ENCODE data around the gene CLCA1. TPM values are rescaled to one million over a fixed set of nuclear protein-coding genes. Genes with fewer than 3 reads are reported as not detected.

CLCA1 gene
- total RNA-seq, 1 donor from 2014 or later, result not detected

DNA sequence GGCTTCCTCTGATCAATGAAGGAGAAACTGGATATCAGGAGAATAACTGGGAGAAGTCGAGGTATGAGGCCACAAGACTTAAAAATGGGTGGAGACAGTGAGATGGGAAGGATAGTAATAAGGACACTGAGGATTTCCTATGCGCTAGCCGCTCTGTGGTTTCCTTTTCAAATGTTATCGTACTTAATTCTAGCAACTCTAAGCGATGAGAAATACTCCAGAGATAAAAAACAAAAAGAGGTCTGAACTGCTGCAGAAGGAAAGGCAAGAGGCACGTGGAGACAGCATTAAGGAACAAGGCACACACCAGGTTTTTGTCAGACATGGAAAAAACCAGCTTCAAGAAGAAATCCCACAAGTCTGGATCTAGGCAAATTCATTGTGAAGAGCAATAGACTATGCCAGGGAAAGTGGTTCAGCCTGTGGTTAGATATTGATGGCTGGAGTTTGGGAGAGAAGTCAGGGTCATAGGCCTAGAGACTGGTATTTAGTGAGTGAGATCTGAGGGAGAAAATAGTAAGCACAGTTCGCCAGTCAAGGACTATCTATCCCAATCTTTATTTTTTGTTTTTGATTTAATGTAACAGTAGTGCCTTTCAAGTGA lies 39.5 kb upstream of the CLCA1 start:
- H3K27ac ChIP-seq, result peak overlapping the region; percentile 48
- no peak for DNase-seq (ENCODE audit: extremely low spot score in 2 of 2)
- TF ChIP-seq POLR2AphosphoS5 (IDR thresholded peaks at IDR 0.05; ENCODE audit: insufficient read depth in 1 of 2, low read depth in 1 of 2) (no peak), POLR2A (IDR thresholded peaks at IDR 0.05) (no peak)
- TF ChIP-seq, protein P1, sequence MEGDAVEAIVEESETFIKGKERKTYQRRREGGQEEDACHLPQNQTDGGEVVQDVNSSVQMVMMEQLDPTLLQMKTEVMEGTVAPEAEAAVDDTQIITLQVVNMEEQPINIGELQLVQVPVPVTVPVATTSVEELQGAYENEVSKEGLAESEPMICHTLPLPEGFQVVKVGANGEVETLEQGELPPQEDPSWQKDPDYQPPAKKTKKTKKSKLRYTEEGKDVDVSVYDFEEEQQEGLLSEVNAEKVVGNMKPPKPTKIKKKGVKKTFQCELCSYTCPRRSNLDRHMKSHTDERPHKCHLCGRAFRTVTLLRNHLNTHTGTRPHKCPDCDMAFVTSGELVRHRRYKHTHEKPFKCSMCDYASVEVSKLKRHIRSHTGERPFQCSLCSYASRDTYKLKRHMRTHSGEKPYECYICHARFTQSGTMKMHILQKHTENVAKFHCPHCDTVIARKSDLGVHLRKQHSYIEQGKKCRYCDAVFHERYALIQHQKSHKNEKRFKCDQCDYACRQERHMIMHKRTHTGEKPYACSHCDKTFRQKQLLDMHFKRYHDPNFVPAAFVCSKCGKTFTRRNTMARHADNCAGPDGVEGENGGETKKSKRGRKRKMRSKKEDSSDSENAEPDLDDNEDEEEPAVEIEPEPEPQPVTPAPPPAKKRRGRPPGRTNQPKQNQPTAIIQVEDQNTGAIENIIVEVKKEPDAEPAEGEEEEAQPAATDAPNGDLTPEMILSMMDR (IDR thresholded peaks at IDR 0.05), result no peak
- H3K27me3 ChIP-seq, result no peaks in the 10 kb centered on the region
- H3K4me1 ChIP-seq, result peaks cover 15% of the 10 kb centered on the region
- no peaks in the 10 kb centered on the region for H3K9me3 ChIP-seq
- no peak overlapping the region for H3K4me3 ChIP-seq
- intact Hi-C loops (cut with DNase I), result no loop called here
- H3K36me3 ChIP-seq, result no peaks in the 10 kb centered on the region

DNA sequence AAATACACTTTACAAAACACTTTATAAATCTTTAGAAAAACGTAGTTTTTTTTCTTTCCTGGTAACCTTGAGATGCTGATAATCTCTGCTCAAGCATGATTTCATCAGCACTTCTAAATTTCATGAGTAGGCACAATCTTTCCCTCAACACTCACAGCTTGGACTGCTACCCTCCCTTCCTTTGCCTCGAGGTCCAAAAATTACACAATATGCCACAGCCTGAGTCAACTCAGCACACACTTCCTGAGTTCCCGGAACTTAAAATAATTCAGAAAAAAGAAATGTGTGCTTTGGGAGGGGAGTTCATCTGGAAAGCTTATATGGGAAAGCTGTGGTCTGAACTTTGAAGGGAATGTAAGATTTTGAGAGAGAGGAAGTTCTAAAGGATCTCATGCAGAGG lies 38.9 kb upstream of the CLCA1 start:
- Histone ChIP-seq H3K36me3 (no peaks in the 10 kb centered on the region), H3K9me3 (no peaks in the 10 kb centered on the region), H3K4me1 (peaks cover 15% of the 10 kb centered on the region), H3K27me3 (no peaks in the 10 kb centered on the region), H3K27ac (peak overlapping the region; percentile 59), H3K4me3 (no peak overlapping the region)
- TF ChIP-seq, protein P1 (IDR thresholded peaks at IDR 0.05), result no peak
- TF ChIP-seq POLR2AphosphoS5 (IDR thresholded peaks at IDR 0.05; ENCODE audit: insufficient read depth in 1 of 2, low read depth in 1 of 2), result peak; percentile 34 to 93
- no peak for DNase-seq (ENCODE audit: extremely low spot score in 2 of 2)
- intact Hi-C loops (cut with DNase I), result no loop called here

DNA sequence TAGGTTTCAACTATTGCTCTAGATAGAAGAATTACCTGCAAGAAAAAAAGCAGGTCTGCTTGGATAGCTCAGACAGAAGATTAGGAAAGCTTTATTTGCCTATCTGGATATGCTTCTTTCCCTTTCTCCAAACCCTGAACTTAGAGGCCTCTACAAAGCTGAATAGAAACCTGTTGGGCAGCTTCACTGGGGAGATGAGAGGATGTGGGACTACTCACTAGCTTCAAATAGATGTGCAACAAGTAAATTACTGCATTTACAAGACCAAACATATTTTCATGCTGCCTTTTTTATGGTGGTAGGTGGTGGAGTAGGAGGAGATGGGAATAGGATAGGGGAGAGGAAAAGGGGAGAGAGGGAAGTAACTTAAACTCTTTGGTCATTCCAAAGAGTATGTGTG lies 38.4 kb upstream of the CLCA1 start:
- no peak for DNase-seq (ENCODE audit: extremely low spot score in 2 of 2)
- H3K9me3 ChIP-seq, result no peaks in the 10 kb centered on the region
- H3K27ac ChIP-seq, result peak overlapping the region; percentile 59
- TF ChIP-seq, protein P1 (IDR thresholded peaks at IDR 0.05), result no peak
- TF ChIP-seq POLR2AphosphoS5 (IDR thresholded peaks at IDR 0.05; ENCODE audit: insufficient read depth in 1 of 2, low read depth in 1 of 2) (no peak), POLR2A (IDR thresholded peaks at IDR 0.05) (no peak)
- H3K27me3 ChIP-seq, result no peaks in the 10 kb centered on the region
- H3K4me1 ChIP-seq, result peaks cover 15% of the 10 kb centered on the region
- no peaks in the 10 kb centered on the region for H3K36me3 ChIP-seq
- intact Hi-C loops (cut with DNase I), result no loop called here
- H3K4me3 ChIP-seq, result no peak overlapping the region

DNA sequence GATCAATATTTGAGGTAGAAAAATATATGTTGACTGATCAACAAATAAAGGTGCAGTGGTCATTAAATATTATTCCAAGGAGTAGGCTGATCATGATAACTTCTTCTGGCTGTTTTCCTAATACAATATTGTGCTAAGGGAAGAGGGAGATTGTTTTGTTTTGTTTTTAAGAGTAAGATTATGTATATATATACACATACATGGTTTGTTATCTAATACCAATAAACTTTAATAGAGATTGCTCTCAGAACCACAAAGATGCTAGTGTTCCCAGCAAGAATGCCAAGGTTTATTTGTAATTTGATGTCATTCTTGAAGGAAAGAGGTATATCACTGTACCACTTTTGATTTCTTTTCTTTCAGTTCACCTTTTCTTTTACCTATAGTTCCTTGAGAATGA lies 34.7 kb upstream of the CLCA1 start:
- Histone ChIP-seq H3K4me3 (no peak overlapping the region), H3K4me1 (peaks cover 15% of the 10 kb centered on the region), H3K27ac (no peak overlapping the region), H3K36me3 (no peaks in the 10 kb centered on the region), H3K9me3 (no peaks in the 10 kb centered on the region), H3K27me3 (no peaks in the 10 kb centered on the region)
- intact Hi-C loops (cut with DNase I), result no loop called here
- TF ChIP-seq, protein P1 (IDR thresholded peaks at IDR 0.05), result no peak
- TF ChIP-seq POLR2AphosphoS5 (IDR thresholded peaks at IDR 0.05; ENCODE audit: insufficient read depth in 1 of 2, low read depth in 1 of 2) (no peak), POLR2A (IDR thresholded peaks at IDR 0.05) (no peak)
- no peak for DNase-seq (ENCODE audit: extremely low spot score in 2 of 2)

DNA sequence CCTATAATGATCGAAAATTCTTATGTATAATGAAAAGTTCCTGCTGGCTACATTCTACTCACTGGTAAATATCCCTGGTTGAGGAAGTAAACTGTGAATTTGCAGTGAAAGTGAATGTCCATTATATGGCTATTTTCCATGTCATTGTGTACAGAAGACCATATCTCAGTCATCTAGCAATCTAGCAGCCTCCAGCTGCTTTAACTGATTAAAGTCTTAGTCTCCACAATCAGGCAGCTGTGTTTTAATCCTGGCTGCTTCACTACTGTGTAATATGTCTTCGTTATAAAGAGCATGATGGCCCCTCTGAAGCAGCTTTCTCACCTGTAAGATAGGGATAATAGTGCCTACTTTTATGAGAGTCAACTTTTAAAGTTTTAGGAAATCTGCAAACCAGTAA lies 33.4 kb upstream of the CLCA1 start:
- Histone ChIP-seq H3K36me3 (no peaks in the 10 kb centered on the region), H3K4me1 (peaks cover 5% of the 10 kb centered on the region), H3K27me3 (no peaks in the 10 kb centered on the region), H3K27ac (no peak overlapping the region), H3K4me3 (no peak overlapping the region), H3K9me3 (no peaks in the 10 kb centered on the region)
- DNase-seq (ENCODE audit: extremely low spot score in 2 of 2), result no peak
- TF ChIP-seq, protein P1 (IDR thresholded peaks at IDR 0.05), result no peak
- no peak for TF ChIP-seq POLR2A (IDR thresholded peaks at IDR 0.05)
- TF ChIP-seq POLR2AphosphoS5 (IDR thresholded peaks at IDR 0.05; ENCODE audit: insufficient read depth in 1 of 2, low read depth in 1 of 2), result no peak
- intact Hi-C loops (cut with DNase I), result no loop called here

All from vagina (tissue), 2 donors.